Esophagus (tissue), 2 donors: ENCODE data around the gene FOXF2. TPM values are rescaled to one million over a fixed set of nuclear protein-coding genes. Genes with fewer than 3 reads are reported as not detected.

Source experiments
- H3K27ac ChIP-seq, 2 donors: one replicate each; pipeline ENCODE4 v1.5.1; 2013; ENCODE audit warnings: low read depth in 2 of 2, mild to moderate bottlenecking in 2 of 2, inconsistent platforms in 1 of 2, low read length in 1 of 2, moderate library complexity in 1 of 2
- H3K27me3 ChIP-seq, 2 donors: one replicate each; pipeline ENCODE4 v1.6.1; 2013; ENCODE audit warnings: low read length in 2 of 2, control low read depth in 1 of 2, mild to moderate bottlenecking in 1 of 2; ENCODE audit not compliant: insufficient read depth in 2 of 2, control insufficient read depth in 1 of 2
- H3K36me3 ChIP-seq, 2 donors: one replicate each; pipeline ENCODE4 v1.6.1; 2013; ENCODE audit warnings: low read length in 1 of 2; ENCODE audit not compliant: control insufficient read depth in 2 of 2, insufficient read depth in 2 of 2
- H3K4me1 ChIP-seq, 2 donors: one replicate each; pipeline ENCODE4 v1.6.1; 2013; ENCODE audit warnings: low read length in 1 of 2; ENCODE audit not compliant: control insufficient read depth in 2 of 2, insufficient read depth in 2 of 2
- H3K4me3 ChIP-seq, 2 donors: one replicate each; pipeline ENCODE4 v1.5.1; 2013; ENCODE audit warnings: low read length in 2 of 2, mild to moderate bottlenecking in 2 of 2, low read depth in 1 of 2, moderate library complexity in 1 of 2
- H3K9me3 ChIP-seq, 2 donors: one replicate each; pipeline ENCODE4 v1.6.1; 2013; ENCODE audit warnings: mild to moderate bottlenecking in 2 of 2, low read depth in 1 of 2, low read length in 1 of 2, moderate library complexity in 1 of 2; ENCODE audit not compliant: control insufficient read depth in 2 of 2, insufficient read depth in 1 of 2
- WGBS, 2 donors: extraction: QIAGEN DNeasy Blood & Tissue Kit; methylation state at CpG; one replicate each; pipeline ENCODE4 v1.1.7; 2013; 5-methylcytosine and 5-hydroxymethylcytosine counted together
- polyA plus RNA-seq, 2 donors: library from polyadenylated mRNA; stranded (reverse); fragments of 200-250 nt; gene quantifications; one replicate each; pipeline ENCODE4 v1.2.3, GENCODE V29; 2013
- donor health status: healthy with polysubstance abuse.
- donor health status: Bipolar disorder and iron deficiency.

FOXF2 gene
- polyA plus RNA-seq, 2 donors, result 2.3 to 8.1 TPM

DNA sequence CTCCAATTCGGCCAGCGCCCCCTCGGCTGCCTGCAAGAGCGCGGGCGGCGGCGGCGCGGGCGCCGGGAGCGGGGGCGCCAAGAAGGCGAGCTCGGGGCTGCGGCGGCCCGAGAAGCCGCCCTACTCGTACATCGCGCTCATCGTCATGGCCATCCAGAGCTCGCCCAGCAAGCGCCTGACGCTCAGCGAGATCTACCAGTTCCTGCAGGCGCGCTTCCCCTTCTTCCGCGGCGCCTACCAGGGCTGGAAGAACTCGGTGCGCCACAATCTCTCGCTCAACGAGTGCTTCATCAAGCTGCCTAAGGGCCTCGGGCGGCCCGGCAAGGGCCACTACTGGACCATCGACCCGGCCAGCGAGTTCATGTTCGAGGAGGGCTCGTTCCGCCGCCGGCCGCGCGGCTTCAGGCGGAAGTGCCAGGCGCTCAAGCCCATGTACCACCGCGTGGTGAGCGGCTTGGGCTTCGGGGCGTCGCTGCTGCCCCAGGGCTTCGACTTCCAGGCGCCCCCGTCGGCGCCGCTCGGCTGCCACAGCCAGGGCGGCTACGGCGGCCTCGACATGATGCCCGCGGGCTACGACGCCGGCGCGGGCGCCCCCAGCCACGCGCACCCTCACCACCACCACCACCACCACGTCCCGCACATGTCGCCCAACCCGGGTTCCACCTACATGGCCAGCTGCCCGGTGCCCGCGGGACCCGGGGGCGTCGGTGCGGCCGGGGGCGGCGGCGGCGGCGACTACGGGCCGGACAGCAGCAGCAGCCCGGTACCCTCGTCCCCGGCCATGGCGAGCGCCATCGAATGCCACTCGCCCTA lies 963 bp downstream of the FOXF2 start:
- Histone ChIP-seq H3K9me3 (peaks cover 0 to 2% of the 10 kb centered on the region in 2 donors), H3K27ac (peak overlapping the region; percentile 76 to 79), H3K4me3 (peak overlapping the region; percentile 60 to 69), H3K4me1 (peaks cover 9 to 10% of the 10 kb centered on the region in 2 donors), H3K27me3 (peaks cover 7 to 24% of the 10 kb centered on the region in 2 donors), H3K36me3 (no peaks in the 10 kb centered on the region)
- WGBS, 2 donors, result 2% methylated on average over 85 to 106 of the region's 106 CpGs

DNA sequence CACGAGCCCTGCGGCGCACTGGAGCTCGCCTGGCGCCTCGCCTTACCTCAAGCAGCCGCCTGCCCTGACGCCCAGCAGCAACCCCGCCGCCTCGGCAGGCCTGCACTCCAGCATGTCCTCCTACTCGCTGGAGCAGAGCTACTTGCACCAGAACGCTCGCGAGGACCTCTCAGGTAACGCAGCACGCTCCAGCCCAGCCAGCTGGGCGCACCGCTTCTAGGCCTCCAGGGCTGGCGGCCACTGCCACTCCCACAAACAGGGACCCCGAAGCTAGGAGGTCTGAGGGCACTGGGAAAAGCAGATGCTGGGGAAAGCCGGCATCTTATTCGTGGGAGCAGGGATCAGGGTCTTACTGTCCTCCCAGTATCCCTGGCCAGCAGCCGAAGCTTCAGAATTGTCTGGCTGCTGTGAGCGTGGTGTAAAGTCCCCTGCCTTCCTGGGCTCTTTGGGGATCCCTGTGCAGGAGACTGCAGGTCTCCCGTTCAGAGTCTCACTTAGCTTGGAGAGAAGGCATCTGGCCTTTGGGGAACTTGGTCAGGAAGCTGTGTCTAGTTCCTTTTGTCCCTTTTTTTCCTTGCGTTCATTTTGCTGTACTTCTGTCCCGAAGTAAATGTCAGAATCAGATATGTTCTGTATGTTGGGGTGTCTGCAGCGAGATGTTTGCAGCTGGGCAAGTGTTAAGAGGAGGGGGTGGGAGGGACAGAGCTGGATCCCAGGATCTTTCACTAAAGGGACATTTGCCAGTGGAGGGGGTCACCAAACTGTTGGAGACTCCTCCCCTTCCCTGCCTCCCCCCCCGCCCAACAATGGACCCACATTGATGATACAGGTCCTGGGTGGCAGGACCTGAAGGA lies 1.8 kb downstream of the FOXF2 start:
- Histone ChIP-seq H3K27ac (peak overlapping the region; percentile 76 to 79), H3K4me3 (peak overlapping the region; percentile 60 to 69), H3K9me3 (peaks cover 0 to 2% of the 10 kb centered on the region in 2 donors), H3K4me1 (peaks cover 9 to 10% of the 10 kb centered on the region in 2 donors), H3K36me3 (no peaks in the 10 kb centered on the region), H3K27me3 (peaks cover 5 to 24% of the 10 kb centered on the region in 2 donors)
- WGBS, 2 donors, result 9 to 11% methylated on average over 30 of the region's 30 CpGs

DNA sequence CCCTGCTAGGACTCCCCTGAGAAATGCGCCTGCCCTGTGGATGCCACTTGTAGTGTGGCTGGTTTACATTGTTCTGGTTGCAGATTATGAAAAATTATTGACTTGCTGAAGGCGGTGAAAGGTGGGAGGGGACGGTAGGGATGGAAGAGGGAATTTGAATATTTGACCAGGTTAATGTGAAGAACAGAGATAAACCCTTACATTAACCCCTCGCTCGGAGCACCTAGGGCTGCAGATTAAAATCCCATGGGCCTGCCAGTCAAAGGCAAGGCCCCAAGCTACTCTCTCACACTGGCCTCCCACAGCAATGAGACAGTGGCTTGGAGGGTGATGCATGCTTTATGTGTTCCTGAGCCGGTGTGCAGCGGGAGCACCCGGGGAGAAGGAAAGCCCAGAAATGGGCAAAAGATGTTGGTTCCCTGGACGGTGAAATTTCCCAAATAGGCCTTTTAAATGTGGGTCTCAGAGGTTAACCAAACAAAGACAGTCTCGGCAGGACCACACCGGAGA lies 2.5 kb downstream of the FOXF2 start:
- 37 to 58% methylated on average over 11 of the region's 11 CpGs for WGBS, 2 donors
- Histone ChIP-seq H3K27ac (peak overlapping the region; percentile 76 to 79), H3K9me3 (peaks cover 0 to 2% of the 10 kb centered on the region in 2 donors), H3K36me3 (no peaks in the 10 kb centered on the region), H3K4me1 (peaks cover 9 to 10% of the 10 kb centered on the region in 2 donors), H3K4me3 (peak overlapping the region; percentile 60 to 69), H3K27me3 (peaks cover 0 to 24% of the 10 kb centered on the region in 2 donors)

DNA sequence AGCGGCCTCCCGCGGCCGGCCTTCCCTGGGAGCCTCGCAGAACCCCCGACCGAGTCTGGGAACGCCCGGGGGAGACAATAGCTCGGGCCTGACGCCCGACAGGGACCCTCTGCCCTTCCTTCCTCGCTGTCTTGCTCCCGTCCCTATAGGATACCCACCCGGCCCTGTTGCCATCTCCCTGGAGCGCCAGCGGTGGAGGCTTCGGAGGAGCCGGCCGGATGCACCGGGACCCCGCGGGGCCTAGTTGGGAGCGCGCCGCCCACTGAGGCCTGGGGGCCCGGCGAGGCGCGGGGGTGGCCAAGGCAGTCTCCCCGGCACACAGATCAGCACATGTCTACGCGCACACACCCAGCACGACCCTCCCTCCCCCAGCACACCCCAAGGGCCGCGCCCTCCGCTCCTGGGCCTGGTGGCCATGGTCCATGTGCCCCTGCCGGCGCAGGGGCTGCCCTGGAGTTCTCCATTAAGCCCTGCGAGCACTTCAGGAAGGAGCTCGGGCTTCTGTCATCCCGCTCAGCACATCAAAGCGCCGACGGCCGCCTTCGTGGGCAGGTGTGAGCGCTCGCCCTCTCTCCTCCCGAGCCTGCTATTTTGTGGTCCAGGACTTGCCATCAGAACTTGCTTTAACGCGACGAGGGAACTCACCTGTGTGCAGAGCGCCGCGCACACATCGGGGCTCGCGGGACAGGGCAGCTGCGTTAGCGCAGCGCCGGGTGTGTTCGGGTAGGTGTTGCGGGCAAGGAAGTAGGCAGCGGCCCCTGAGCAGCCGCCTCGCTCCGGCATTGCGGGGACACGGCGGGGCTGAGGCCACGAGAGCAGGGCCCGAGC lies 3.7 kb downstream of the FOXF2 start:
- Histone ChIP-seq H3K9me3 (peaks cover 0 to 2% of the 10 kb centered on the region in 2 donors), H3K4me1 (peaks cover 9 to 10% of the 10 kb centered on the region in 2 donors), H3K36me3 (no peaks in the 10 kb centered on the region), H3K4me3 (peak overlapping the region; percentile 22 to 69), H3K27ac (peak overlapping the region; percentile 72 to 79), H3K27me3 (peaks cover 0 to 20% of the 10 kb centered on the region in 2 donors)
- 8 to 12% methylated on average over 69 to 74 of the region's 74 CpGs for WGBS, 2 donors

DNA sequence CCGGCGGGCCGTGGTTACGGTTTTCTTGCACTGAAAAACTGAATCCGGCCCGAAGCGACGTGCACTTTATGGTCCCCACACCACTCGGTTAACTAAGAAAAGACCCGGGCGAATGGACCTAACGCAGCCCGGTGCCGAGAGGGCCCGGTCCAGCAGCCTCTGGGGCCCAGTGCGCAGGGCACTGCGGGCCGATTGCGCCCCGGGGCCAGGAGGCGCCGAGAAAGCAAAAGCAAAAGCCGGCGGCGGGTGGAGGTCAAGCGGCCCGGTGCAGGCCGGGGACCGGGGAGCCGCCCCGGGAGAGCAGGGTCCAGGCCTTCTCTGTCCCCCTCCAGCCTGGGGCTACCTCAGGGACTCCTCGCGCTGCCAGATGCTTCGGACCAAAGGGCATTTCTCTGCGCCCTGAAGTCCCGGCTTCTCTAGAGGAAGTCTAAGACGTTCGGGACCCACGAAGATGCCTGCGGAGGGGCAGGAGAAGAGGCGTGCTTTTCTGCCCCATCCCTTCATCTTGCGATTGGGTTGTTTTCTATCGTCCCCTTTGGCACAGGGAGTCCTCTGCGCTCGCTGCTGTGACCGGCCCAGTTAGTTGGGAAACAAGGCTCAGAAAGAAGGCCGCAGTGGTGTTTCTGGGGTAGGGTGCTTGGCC lies 4.4 kb downstream of the FOXF2 start:
- Histone ChIP-seq H3K4me3 (peak overlapping the region; percentile 22 to 69), H3K9me3 (peaks cover 0 to 2% of the 10 kb centered on the region in 2 donors), H3K4me1 (peaks cover 9 to 10% of the 10 kb centered on the region in 2 donors), H3K36me3 (no peaks in the 10 kb centered on the region), H3K27ac (peak overlapping the region; percentile 72 to 79), H3K27me3 (peaks cover 0 to 20% of the 10 kb centered on the region in 2 donors)
- 7 to 10% methylated on average over 47 of the region's 47 CpGs for WGBS, 2 donors

DNA sequence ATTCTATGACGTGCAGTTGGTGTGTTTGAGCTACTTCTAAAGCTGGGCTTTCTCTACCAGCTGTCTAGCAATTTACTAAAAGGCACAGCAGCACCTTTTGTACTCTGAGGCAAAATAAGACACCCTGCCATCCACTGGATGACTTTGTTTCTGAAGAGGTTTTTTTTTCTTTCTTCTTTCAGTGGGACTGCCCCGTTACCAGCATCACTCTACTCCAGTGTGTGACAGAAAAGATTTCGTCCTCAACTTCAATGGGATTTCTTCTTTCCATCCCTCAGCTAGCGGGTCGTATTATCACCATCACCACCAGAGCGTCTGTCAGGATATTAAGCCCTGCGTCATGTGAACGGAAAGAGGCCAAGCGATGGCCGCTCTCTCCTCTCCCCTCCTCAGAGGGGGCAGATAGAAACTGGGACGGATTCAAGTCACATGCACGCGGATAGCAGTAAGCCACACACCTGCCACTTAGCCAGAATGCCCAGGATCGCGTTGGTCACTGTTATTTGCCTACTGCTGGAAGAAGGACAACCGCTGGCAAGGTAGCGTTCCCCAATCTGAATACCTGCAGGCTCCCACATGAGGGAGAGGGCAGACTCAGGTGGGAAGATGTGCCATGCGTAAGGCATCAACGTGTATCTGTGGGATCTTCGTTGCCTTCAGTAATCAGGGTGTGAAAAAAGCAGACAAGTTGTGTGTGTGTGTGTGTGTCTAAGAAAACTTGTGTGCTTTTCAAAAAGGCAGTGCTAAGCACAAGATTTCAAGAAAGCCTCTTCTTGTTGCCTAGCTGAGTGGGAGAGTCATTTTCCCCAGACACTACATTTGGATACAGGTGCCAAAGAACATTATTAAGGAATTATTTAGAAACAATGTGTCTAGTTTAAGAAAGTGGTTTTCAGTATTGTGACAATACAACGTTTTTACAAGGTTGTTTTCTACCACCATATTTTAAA lies 5.4 kb downstream of the FOXF2 start:
- H3K27me3 ChIP-seq, result peaks cover 0 to 20% of the 10 kb centered on the region in 2 donors
- peaks cover 0 to 2% of the 10 kb centered on the region in 2 donors for H3K9me3 ChIP-seq
- no peaks in the 10 kb centered on the region for H3K36me3 ChIP-seq
- 33 to 42% methylated on average over 21 of the region's 21 CpGs for WGBS, 2 donors
- peaks cover 9 to 10% of the 10 kb centered on the region in 2 donors for H3K4me1 ChIP-seq
- H3K27ac ChIP-seq, result peak overlapping the region; percentile 72 to 79
- H3K4me3 ChIP-seq, result peak overlapping the region in 1 of 2 donors; percentile 69

DNA sequence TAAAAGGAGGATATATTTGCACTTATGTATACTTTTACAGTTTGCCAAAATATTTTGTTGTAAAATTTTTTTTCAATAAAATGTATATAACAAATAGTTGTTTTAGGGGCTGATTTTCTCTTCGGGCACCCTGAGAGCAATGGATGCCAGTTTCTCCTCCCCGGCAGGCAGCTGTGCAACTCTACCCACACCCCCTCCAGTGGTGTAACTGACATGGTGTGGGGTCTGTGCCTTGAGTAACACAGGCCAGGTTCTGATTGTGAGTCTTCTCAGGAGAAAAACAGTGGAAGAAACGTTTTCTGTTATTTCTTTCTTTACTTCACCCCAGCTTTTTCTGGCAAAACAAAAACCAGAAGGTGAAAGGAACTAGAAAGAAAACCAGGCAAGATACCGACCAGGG lies 6.1 kb downstream of the FOXF2 start:
- Histone ChIP-seq H3K27me3 (peaks cover 0 to 20% of the 10 kb centered on the region in 2 donors), H3K9me3 (peaks cover 0 to 2% of the 10 kb centered on the region in 2 donors), H3K36me3 (no peaks in the 10 kb centered on the region), H3K4me1 (peaks cover 6 to 10% of the 10 kb centered on the region in 2 donors), H3K27ac (peak overlapping the region; percentile 38 to 75), H3K4me3 (no peak overlapping the region)
- WGBS, 2 donors, result 41 to 43% methylated on average over 4 of the region's 4 CpGs
